Panc1 (cell line): Measurements from ENCODE around the gene SPRR5. TPM values are rescaled to one million over a fixed set of nuclear protein-coding genes. Genes with fewer than 3 reads are reported as not detected.

Experiments used
- ATAC-seq: fragments of 200-7000 bp; cut with Tn5 transposase; 2 replicates; pipeline ENCODE4 v1.9.1; 2020; ENCODE audit warnings: mild to moderate bottlenecking, moderate library complexity
- BruUV-seq: library from RNA; stranded (reverse); fragments of 400-500 nt; replicated peaks from 2 replicates; lab custom pipeline; 2021; lab: Mats Ljungman, UMichigan
- CTCF ChIA-PET: fragments of 300-600 bp; sonication (Branson Sonifier 250); formaldehyde crosslinking; loops from one replicate; lab custom pipeline; 2022; ENCODE audit warnings: antibody characterized with exemption; lab: Charles Lee
- POLR2A ChIA-PET: fragments of 300-600 bp; sonication (Branson Sonifier 250); formaldehyde crosslinking; loops from one replicate; lab custom pipeline; 2022; ENCODE audit warnings: antibody characterized with exemption; lab: Charles Lee
- DNase-seq: peaks from one replicate; pipeline ENCODE4 v3.0.0-alpha.2; 2010; ENCODE audit warnings: low read depth, low spot score
- H3K27ac ChIP-seq: 2 replicates; pipeline ENCODE4 v1.5.1; 2011; ENCODE audit warnings: mild to moderate bottlenecking, low read length, inconsistent platforms
- H3K27me3 ChIP-seq: fragments of 200-500 bp; sonication (Bioruptor generic); 2 replicates; pipeline ENCODE4 v1.6.0; 2014; ENCODE audit warnings: low read length, inconsistent platforms; ENCODE audit not compliant: control insufficient read depth, insufficient read depth
- H3K36me3 ChIP-seq: fragments of 200-500 bp; sonication (Bioruptor generic); 2 replicates; pipeline ENCODE4 v1.5.1; 2014; ENCODE audit warnings: inconsistent platforms, mild to moderate bottlenecking, low read length, moderate library complexity; ENCODE audit not compliant: control insufficient read depth, insufficient read depth
- H3K4me1 ChIP-seq: 2 replicates; pipeline ENCODE4 v1.5.1; 2011; ENCODE audit warnings: inconsistent platforms, mild to moderate bottlenecking, low read length, moderate library complexity; ENCODE audit not compliant: control insufficient read depth, insufficient read depth
- H3K4me3 ChIP-seq, 2 experiments: 2 replicates each; pipeline ENCODE4 v1.5.1; 2011 to 2012; ENCODE audit warnings: low read depth in 2 of 2, low read length in 2 of 2, mild to moderate bottlenecking in 2 of 2, inconsistent platforms in 1 of 2, moderate library complexity in 1 of 2
- H3K9me3 ChIP-seq: fragments of 200-500 bp; sonication (Bioruptor generic); 2 replicates; pipeline ENCODE4 v1.5.1; 2014; ENCODE audit warnings: low read depth, mild to moderate bottlenecking, inconsistent platforms, low read length, moderate library complexity; ENCODE audit not compliant: control insufficient read depth, insufficient read depth
- POLR2AphosphoS5 ChIP-seq: IDR thresholded peaks from 2 replicates; pipeline ENCODE4 v1.6.1; 2012; ENCODE audit warnings: mild to moderate bottlenecking, low read depth, low read length, moderate library complexity
- SIN3A ChIP-seq: IDR thresholded peaks from 2 replicates; pipeline ENCODE4 v1.6.1; 2012; ENCODE audit warnings: low read depth, mild to moderate bottlenecking, low read length, moderate library complexity, borderline replicate concordance; ENCODE audit not compliant: insufficient read depth
- TCF7L2 ChIP-seq: IDR thresholded peaks from 2 replicates; pipeline ENCODE4 v1.6.1; 2011; ENCODE audit warnings: mild to moderate bottlenecking, low read depth, low read length, inconsistent platforms
- in situ Hi-C: cut with HindIII; loops from 2 replicates; pipeline ENCODE4 v1.10.0; 2016; ENCODE audit warnings: low sequenced_read_pairs, low pct_unique_long_range_greater_than_20kb
- intact Hi-C: fragments of 100-400 bp; cut with micrococcal nuclease; formaldehyde crosslinking; loops from one replicate; pipeline ENCODE4 v1.10.0; 2022; ENCODE audit not compliant: unreplicated experiment
- total RNA-seq: library from RNA; stranded (reverse); gene quantifications from one replicate; pipeline ENCODE4 v1.2.1, GENCODE V29; 2021; ENCODE audit not compliant: unreplicated experiment
- TF ChIP-seq, protein P1 (sequence below): fragments of 450-650 bp; IDR thresholded peaks from 2 replicates; pipeline ENCODE4 v1.5.1; 2017; ENCODE audit warnings: mild to moderate bottlenecking
- TF ChIP-seq, protein P2 (sequence below), 2 experiments: IDR thresholded peaks; 2 replicates each; pipeline ENCODE4 v1.6.1; 2011 to 2012; ENCODE audit warnings: low read depth in 2 of 2, control low read depth in 1 of 2, low read length in 1 of 2, mild to moderate bottlenecking in 1 of 2, moderate library complexity in 1 of 2; ENCODE audit not compliant: insufficient read depth in 1 of 2

SPRR5 gene
- total RNA-seq, 1 experiment from 2014 or later, result not detected

DNA sequence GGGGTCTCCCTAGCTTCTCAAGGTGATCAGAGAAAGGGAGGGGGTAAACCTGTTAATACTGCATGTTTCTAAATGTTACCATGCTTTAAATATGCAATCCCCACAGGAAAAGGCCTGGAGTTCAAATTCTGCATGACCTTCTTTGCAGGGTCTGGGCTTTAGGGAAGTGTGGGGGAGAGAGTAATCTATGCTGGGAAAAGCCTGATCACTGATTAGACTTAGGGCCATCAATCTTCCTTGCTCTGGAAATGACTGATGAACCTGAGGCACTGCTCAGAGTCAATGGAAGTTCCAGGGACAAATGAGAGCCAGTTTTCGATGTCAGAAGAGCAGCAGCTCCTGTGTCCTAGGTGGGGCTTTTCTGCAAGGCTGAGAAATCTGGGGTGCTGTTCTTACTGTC lies 33.7 kb downstream of the SPRR5 start:
- intact Hi-C loops, result no loop called here

DNA sequence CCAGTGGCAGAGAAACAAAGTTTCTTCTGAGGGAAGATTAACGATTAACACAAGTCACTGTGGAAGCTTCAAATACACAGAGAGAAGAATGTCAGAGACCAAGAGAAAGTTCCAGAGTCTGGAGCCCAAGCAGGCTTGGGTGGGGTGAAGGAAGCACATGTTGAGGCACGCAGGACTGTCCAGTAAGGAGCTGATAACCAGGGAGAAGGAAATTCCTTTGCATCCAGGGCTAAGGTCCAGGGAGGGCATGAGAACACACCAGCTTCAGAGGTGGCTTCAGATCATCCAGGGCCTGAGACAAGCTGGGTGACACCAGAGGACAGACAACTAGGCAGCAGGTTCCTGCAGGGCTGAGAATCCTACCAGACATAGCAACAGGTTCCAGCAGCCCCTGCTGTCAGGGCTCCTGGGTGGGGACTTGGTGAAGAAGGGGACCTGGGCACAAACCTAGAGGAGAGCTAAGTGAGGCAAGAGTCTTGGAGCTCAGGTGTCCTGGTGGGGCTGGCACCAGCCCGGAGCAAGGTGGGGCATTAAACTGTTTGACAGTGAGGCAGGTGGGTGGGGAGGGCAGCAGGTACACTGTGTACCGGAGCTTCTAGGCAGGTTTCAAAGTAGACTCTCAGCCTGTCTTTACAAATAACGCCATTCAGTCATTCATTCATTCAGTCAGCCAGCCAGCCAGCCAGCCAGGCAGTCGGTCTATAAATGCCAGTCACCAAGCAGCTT lies 34.3 kb downstream of the SPRR5 start:
- BruUV-seq, result no TSS peak
- Histone ChIP-seq H3K4me3 (no peak overlapping the region), H3K27ac (no peak overlapping the region), H3K36me3 (no peaks in the 10 kb centered on the region), H3K4me1 (no peaks in the 10 kb centered on the region), H3K27me3 (no peaks in the 10 kb centered on the region; the same call in none of the 2 replicates), H3K9me3 (no peaks in the 10 kb centered on the region)
- intact Hi-C loops (no loop called here), in situ Hi-C loops (no loop called here)
- DNase-seq, result no peak
- TF ChIP-seq TCF7L2 (no peak), POLR2AphosphoS5 (no peak), SIN3A (no peak)
- TF ChIP-seq, protein P1, sequence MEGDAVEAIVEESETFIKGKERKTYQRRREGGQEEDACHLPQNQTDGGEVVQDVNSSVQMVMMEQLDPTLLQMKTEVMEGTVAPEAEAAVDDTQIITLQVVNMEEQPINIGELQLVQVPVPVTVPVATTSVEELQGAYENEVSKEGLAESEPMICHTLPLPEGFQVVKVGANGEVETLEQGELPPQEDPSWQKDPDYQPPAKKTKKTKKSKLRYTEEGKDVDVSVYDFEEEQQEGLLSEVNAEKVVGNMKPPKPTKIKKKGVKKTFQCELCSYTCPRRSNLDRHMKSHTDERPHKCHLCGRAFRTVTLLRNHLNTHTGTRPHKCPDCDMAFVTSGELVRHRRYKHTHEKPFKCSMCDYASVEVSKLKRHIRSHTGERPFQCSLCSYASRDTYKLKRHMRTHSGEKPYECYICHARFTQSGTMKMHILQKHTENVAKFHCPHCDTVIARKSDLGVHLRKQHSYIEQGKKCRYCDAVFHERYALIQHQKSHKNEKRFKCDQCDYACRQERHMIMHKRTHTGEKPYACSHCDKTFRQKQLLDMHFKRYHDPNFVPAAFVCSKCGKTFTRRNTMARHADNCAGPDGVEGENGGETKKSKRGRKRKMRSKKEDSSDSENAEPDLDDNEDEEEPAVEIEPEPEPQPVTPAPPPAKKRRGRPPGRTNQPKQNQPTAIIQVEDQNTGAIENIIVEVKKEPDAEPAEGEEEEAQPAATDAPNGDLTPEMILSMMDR, result no peak
- TF ChIP-seq, protein P2, sequence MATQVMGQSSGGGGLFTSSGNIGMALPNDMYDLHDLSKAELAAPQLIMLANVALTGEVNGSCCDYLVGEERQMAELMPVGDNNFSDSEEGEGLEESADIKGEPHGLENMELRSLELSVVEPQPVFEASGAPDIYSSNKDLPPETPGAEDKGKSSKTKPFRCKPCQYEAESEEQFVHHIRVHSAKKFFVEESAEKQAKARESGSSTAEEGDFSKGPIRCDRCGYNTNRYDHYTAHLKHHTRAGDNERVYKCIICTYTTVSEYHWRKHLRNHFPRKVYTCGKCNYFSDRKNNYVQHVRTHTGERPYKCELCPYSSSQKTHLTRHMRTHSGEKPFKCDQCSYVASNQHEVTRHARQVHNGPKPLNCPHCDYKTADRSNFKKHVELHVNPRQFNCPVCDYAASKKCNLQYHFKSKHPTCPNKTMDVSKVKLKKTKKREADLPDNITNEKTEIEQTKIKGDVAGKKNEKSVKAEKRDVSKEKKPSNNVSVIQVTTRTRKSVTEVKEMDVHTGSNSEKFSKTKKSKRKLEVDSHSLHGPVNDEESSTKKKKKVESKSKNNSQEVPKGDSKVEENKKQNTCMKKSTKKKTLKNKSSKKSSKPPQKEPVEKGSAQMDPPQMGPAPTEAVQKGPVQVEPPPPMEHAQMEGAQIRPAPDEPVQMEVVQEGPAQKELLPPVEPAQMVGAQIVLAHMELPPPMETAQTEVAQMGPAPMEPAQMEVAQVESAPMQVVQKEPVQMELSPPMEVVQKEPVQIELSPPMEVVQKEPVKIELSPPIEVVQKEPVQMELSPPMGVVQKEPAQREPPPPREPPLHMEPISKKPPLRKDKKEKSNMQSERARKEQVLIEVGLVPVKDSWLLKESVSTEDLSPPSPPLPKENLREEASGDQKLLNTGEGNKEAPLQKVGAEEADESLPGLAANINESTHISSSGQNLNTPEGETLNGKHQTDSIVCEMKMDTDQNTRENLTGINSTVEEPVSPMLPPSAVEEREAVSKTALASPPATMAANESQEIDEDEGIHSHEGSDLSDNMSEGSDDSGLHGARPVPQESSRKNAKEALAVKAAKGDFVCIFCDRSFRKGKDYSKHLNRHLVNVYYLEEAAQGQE (IDR thresholded peaks at IDR 0.05; ENCODE audit: insufficient read depth in 1 of 2, low read depth in 2 of 2, low read length in 1 of 2), result no peak
- CTCF ChIA-PET, result no interaction called here
- no peak for ATAC-seq
- POLR2A ChIA-PET, result interaction anchor here (0.6 kb wide), 1 partner anchor 109 kb away, joined by 8 read pairs; no protein-coding TSS in a partner anchor

More for the DNA sequence above, 33.7 kb downstream of the SPRR5 start:
- H3K4me1 ChIP-seq, result no peaks in the 10 kb centered on the region
- no peak for ATAC-seq
- DNase-seq, result no peak
- no peak overlapping the region for H3K27ac ChIP-seq
- H3K27me3 ChIP-seq, result no peaks in the 10 kb centered on the region; the same call in none of the 2 replicates
- TF ChIP-seq TCF7L2 (no peak), POLR2AphosphoS5 (no peak), SIN3A (no peak)
- TF ChIP-seq, protein P1, result no peak
- ChIA-PET POLR2A (no interaction called here), CTCF (no interaction called here)
- no peaks in the 10 kb centered on the region for H3K36me3 ChIP-seq
- BruUV-seq, result no TSS peak
- in situ Hi-C loops, result no loop called here
- H3K4me3 ChIP-seq, result no peak overlapping the region
- H3K9me3 ChIP-seq, result no peaks in the 10 kb centered on the region
